NCI-H460 (cell line): ENCODE measurements around the gene CXorf58. TPM values are rescaled to one million over a fixed set of nuclear protein-coding genes. Genes with fewer than 3 reads are reported as not detected.

Experiments used
- DNase-seq: peaks from one replicate; pipeline ENCODE4 v3.0.0-alpha.2; 2016; ENCODE audit warnings: low read depth; ENCODE audit errors: extremely low read depth
- total RNA-seq: library from RNA; depleted of rRNA; stranded (reverse); fragments of >200 nt; shearing (Covaris generic); gene quantifications from 2 replicates; pipeline ENCODE4 v1.2.3, GENCODE V29; 2014

Gene CXorf58
- total RNA-seq, 1 experiment from 2014 or later: 0.05 TPM

DNA sequence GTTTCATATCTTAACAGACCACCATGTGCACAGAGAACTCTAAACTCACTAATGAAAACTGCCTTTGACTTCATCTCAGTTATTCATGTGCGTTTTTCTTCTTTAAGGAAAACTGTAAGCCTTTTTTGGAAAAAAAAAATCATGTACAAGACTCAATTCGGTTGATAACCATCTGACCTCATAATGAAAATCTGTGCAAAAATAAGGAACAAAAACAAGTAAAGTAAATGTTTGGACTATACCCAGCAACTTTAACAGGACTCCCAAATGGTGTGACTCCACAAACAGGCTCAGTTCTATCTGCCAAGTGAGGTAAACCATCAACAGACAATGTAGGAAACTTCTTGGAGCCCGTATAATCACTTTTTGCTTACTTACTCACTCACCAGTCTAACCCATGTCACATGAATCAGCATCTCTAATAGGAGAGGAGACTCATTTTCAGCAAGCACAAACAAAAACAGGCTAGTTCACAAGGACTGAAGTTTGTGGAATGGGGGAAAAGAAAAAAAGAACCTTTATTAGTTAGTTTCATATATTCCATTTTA is 9.3 kb upstream of the CXorf58 start:
- DNase-seq: peak; percentile 55

GRCh38 chrX:23900220-23900797 is 7.5 kb upstream of the CXorf58 start:
- DNase-seq: no peak

GRCh38 chrX:23901060-23901459 is 6.7 kb upstream of the CXorf58 start:
- DNase-seq: peak; percentile 81

DNA sequence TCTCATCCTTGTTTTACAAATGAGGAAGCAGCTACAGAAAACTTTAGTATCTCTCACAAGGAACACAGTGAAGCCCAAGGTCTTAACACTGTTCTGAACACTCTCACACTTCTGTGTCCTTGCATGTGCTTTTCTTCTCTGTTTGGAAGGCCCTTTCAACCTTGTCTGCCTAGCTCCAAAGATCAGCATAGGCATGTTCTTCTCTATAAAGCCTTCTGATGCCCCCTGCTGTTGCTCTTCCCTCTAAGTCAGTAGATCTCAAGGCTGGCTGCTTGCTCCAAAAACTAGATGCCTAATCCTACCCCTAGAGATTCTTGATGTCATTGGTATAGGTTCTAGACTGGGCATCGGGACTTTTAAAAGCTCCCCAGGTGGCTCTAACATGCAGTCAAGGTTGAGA is 6.0 kb upstream of the CXorf58 start:
- DNase-seq: peak; percentile 84

- DNase-seq: peak; percentile 51
These were observed 5.4 kb upstream of the CXorf58 start for GRCh38 chrX:23902419-23902818.

DNA sequence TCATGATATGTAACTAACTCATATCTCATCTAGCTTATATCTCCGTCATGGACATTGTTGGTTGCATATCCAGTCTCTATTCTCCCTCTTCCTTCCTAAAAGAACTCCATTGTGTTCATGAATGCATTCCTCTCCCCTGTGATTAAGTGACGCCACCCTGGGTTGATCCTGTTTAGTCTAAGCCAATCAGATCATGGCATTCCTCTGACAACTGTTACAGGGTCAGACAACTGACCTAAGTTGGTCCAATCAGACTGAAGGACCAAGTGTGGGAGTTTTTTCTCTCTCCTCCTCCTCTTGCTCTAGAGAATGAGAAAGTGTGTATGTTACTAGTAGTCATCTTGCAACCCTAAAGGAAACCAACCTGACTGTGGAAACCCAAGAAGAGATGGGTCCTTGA is 3.7 kb upstream of the CXorf58 start:
- DNase-seq: no peak

- no peak for DNase-seq
These were observed 702 bp upstream of the CXorf58 start for GRCh38 chrX:23907111-23907497.

DNA sequence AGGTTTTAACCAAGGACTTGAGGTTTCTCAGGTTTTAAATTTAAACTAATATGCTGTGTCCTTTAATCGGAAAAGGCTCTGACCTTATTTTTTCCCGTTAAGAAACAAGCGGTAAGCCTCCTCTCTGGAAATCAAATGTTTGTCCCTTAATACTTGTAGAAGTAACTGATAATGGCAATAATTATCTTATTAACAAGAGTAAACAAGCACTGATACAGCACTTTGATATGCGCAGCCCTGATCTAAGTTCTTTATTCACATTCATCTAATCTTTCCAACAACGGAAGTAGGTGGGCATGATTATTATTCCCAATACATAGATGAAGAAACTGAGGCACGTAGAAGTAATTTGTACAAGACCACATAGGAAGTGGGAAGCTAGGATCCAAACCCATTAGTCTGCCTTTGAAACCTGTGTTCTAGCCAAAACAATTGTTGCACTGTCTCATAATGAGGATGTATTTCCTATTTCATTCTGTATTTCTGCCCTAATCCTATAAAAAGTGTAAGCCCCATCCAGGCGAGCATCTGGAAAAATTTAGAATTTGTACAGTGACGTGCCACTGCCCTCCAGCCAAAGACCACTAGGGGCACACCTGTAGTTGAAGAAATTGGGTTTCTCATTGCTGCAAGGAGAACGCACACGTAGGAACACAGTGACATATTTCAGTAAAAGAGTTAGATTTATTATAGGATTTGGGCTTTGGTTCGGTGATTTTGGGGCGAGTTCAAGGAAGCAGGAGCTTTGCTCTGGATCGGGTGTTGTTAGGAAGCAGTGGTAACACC is 606 bp downstream of the CXorf58 start:
- no peak for DNase-seq

GRCh38 chrX:23911126-23911835 is 3.5 kb downstream of the CXorf58 start:
- no peak for DNase-seq

DNA sequence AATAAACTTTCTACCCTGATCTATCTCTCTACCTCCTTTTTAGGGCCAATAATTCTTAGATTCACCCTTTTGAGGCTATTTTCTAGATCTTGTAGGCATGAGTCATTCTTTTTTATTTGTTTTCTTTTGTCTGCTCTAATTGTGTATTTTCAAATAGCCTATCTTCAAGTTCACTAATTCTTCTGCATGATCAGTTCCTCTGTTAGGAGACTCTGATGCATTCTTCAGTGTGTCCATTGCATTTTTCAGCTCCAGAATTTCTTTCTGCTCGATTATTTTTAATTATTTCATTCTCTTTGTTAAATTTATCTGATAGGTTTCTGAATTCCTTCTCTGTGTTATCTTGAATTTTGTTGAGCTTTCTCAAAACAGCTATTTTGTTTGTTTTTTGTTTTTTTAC is 11.3 kb downstream of the CXorf58 start:
- no peak for DNase-seq

DNA sequence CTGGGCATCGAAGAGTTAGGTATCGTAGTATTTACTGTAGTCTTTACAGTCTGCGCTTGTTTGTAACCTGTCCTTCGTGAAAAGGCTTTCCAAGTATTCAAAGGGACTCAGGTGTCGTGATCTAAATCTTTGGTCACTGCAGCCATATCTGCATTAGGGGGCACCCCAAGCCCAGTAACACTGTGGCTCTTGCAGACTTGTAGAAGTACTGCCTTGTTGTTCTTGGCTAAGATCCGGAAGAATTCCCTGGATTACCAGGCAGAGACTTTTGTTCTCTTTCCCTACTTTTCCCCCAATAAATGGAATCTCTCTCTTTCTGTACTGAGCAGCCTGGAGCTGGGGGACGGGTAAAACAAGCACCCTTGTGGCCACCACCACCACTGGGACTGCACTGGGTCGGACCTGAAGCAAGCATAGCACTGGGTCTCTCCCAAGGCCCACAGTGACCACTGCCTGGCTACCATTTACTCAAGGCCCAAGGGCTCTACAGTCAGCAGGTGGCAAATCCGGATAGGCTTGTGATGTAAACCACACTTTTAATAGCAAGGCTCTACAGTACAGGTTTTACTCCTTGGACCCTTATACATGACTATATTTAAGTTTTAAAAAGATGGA is 12.0 kb downstream of the CXorf58 start:
- DNase-seq: no peak

DNA sequence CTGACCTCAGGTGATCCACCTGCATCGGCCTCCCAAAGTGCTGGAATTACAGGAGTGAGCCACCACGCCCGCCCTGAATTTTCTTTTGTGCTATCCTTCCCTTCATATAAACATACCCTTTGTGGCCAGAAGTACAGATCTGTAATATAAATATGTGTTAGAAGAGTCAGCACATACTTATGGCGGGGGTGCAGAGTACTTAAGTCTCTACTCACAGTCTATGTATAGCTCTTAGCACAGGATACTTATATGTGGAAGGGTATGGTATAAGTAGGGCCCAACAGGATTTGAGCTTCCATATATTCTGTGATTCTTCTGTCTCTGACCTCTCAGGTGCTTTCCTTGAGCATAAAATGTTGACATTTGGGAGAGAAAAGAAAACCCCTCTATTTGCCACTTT is 18.2 kb downstream of the CXorf58 start:
- no peak for DNase-seq

- DNase-seq: no peak
These were observed 23.2 kb downstream of the CXorf58 start for GRCh38 chrX:23930894-23931604.

DNA sequence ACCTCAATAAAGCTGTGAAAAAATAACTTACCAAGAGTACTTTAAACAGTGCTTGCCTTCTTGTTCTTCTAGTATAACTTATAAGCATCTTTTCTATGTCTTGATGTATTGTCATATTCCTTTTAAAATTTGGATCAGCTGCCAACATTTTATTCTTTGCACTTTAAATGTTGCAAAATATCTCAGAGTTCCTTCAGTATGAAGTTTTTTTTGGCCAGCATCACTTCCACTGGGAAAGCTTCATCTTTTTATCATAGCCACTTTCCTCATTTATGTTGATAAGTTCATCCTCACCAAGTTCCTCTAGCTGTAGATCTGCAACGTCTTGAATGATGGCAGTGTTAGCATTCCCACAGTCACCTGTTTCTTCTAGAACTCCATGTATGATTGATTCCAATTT is 24.2 kb downstream of the CXorf58 start:
- no peak for DNase-seq

DNA sequence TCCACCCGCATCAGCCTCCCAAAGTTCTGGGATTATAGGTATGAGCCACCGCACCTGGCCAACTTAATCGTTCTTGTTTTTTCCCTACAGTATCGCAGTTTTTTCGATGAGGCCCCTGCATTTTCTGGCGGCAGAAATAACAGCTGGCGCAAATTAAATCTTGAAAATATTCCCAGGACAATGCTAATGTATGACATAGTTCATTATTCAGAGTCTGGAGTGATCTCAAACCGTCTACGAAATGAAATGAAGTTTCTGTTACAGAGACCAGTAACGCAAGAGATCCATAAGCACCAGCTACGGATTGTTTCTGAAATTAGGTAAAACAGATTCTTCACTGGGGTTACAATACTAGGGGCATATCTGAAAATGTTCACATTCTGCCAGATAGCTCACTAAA is 27.3 kb downstream of the CXorf58 start:
- DNase-seq: no peak

DNA sequence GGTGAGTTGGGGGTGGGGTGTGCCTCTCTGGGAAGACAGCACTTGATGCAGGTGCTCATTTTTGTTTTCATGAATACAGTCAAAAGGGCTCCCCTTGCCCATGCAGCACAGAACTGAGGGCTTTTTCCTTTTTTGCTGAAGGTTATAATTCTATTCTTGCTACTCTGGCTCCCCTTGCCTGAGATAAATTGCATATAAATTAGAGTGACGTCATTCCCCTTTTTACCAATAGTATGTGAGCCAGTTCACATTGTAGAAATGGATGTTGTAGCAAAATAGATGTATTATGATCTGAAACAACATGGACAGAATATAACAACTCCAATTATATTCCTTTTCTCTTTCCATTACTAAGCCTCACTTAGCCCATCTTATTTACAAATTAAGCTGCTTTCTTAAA is 28.4 kb downstream of the CXorf58 start:
- no peak for DNase-seq

GRCh38 chrX:23937100-23937499 is 29.3 kb downstream of the CXorf58 start:
- no peak for DNase-seq

DNA sequence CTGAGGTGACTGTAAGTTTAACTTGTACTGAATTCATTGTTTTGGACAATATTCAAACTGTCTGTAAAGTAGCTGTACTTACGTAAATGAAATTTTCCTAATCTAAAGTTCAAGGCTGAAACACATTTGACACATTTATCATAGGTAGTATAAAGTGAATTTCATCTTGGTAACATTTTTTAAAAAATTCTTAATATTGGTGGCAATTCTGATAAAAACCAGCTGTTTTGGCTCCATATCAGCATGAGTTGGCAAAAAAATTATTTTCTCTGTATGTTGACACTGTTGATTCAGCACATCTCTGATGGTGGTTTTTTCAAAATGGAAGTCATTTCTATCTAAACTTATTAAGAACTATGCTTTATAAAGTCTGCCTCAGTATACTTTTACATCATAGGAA is 30.9 kb downstream of the CXorf58 start:
- DNase-seq: no peak

DNA sequence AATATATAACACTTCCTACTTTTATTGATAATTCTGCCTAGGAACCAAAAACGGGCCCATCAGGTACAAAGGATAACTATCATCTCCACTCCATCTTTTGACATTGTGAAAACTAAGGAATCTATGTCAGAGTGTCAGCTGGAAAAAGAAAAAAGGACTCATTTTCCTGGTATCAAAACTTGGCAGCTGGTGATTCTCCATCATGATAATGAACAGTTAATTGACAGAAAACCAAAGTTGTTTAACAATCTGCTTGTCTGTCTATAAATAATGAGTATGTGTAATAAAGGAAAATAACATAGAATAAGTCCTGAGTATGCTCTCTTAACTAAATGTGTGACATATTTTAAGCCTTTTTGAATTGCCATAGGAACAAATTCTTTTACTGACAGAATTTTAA is 31.4 kb downstream of the CXorf58 start:
- no peak for DNase-seq

DNA sequence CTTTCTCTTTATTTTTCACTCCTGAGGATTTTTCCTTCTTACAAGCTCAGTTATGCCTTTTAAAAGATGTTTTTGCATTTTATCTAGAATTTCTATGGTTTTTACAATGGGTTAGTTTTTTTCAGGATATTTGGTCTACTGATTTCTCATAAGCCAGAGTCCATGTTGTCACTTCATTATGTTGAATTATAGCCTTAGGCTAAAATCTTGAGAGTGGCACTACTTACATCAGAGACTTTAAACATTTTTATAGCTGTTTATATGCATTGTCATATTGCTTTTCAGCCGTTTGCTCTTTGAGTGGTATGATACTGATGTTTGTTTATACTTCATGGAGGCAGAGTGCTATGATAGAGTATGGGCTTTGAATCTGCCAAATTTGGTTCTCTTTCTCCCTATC is 36.4 kb downstream of the CXorf58 start:
- no peak for DNase-seq

GRCh38 chrX:23945206-23945605 is 37.4 kb downstream of the CXorf58 start:
- no peak for DNase-seq
